OCI-LY1 (cell line): ENCODE data around the gene ASB4.

Source experiments
- EZH2 ChIP-seq: fragments of 200-600 bp; sonication (generic), shearing (Covaris generic); IDR thresholded peaks from 2 replicates; pipeline ENCODE4 v1.8.0; 2017; ENCODE audit warnings: borderline replicate concordance, mixed run types, mild to moderate bottlenecking, antibody characterized with exemption, low read length, moderate library complexity, mixed read lengths
- TF ChIP-seq, protein P1 (sequence below): fragments of 200-600 bp; sonication (generic), shearing (Covaris generic); IDR thresholded peaks from 2 replicates; pipeline ENCODE4 v1.5.1; 2017; ENCODE audit warnings: mild to moderate bottlenecking, antibody characterized with exemption, low read length, moderate library complexity, mixed read lengths

DNA sequence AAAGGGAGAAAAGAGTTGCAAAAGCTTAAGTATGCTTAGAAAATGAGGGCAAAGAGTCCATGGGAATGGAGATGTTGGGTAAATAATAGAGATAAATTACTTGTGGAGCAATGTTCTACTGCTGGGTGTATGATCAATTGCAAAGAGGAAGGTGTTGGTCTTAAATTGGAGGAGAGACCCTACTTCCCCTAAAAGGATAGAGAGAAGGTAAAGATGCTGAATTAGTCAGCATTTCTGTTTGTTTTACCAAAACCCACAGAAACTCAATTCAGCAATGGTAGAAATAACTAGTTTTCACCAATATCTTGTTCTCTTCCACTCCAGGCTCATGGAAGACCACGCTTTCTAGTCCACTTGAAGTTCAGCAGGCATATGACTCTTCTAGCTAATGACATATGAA is 32.1 kb downstream of the ASB4 start:
- TF ChIP-seq EZH2, result no peak
- TF ChIP-seq, protein P1, sequence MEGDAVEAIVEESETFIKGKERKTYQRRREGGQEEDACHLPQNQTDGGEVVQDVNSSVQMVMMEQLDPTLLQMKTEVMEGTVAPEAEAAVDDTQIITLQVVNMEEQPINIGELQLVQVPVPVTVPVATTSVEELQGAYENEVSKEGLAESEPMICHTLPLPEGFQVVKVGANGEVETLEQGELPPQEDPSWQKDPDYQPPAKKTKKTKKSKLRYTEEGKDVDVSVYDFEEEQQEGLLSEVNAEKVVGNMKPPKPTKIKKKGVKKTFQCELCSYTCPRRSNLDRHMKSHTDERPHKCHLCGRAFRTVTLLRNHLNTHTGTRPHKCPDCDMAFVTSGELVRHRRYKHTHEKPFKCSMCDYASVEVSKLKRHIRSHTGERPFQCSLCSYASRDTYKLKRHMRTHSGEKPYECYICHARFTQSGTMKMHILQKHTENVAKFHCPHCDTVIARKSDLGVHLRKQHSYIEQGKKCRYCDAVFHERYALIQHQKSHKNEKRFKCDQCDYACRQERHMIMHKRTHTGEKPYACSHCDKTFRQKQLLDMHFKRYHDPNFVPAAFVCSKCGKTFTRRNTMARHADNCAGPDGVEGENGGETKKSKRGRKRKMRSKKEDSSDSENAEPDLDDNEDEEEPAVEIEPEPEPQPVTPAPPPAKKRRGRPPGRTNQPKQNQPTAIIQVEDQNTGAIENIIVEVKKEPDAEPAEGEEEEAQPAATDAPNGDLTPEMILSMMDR, result no peak
